WTC11 (cell line): ENCODE data around the gene BOLL.

Experiments
- JUN ChIP-seq: sonication (generic); formaldehyde crosslinking; IDR thresholded peaks from 2 replicates; pipeline ENCODE4 v1.8.0; 2023; ENCODE audit warnings: mild to moderate bottlenecking, missing genetic modification reagents
- RELA ChIP-seq: sonication (generic); formaldehyde crosslinking; IDR thresholded peaks from 2 replicates; pipeline ENCODE4 v1.8.1; 2022; ENCODE audit warnings: missing genetic modification reagents, mild to moderate bottlenecking, borderline replicate concordance
- TF ChIP-seq, protein P1 (sequence below): fragments of 200-600 bp; IDR thresholded peaks from 2 replicates; pipeline ENCODE4 v1.8.0; 2022; ENCODE audit warnings: antibody characterized with exemption
- TF ChIP-seq, protein P2 (sequence below): sonication (generic); formaldehyde crosslinking; IDR thresholded peaks from 2 replicates; pipeline ENCODE4 v1.8.1; 2023; ENCODE audit warnings: mild to moderate bottlenecking, missing genetic modification reagents, moderate library complexity
- TF ChIP-seq, protein P3 (sequence below): sonication (generic); formaldehyde crosslinking; IDR thresholded peaks from 2 replicates; pipeline ENCODE4 v1.8.1; 2022; ENCODE audit warnings: low read depth, missing genetic modification reagents, borderline replicate concordance
- TF ChIP-seq, protein P4 (sequence below): sonication (generic); formaldehyde crosslinking; conservative IDR thresholded peaks from 2 replicates; pipeline ENCODE4 v1.8.1; 2022; ENCODE audit warnings: mild to moderate bottlenecking, missing genetic modification reagents

DNA sequence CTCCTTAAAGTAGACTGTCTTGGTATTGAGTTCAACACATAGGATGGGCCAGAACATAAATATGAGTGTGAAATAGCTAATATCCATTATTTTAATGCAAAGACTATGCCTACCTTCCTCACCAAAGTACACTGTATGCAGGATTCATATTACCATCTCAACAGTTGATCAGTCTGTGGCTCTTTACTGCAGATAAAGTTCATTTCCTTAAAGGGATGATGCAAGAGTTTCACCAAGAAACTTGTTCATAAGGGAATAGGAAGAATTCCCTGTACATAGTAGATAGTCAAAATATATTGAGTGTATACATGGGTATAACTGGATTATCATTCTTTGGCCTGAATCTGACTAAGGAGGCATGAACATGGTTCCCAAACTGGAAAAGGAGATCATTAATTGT, 44.9 kb downstream of the BOLL start:
- TF ChIP-seq, protein P1, sequence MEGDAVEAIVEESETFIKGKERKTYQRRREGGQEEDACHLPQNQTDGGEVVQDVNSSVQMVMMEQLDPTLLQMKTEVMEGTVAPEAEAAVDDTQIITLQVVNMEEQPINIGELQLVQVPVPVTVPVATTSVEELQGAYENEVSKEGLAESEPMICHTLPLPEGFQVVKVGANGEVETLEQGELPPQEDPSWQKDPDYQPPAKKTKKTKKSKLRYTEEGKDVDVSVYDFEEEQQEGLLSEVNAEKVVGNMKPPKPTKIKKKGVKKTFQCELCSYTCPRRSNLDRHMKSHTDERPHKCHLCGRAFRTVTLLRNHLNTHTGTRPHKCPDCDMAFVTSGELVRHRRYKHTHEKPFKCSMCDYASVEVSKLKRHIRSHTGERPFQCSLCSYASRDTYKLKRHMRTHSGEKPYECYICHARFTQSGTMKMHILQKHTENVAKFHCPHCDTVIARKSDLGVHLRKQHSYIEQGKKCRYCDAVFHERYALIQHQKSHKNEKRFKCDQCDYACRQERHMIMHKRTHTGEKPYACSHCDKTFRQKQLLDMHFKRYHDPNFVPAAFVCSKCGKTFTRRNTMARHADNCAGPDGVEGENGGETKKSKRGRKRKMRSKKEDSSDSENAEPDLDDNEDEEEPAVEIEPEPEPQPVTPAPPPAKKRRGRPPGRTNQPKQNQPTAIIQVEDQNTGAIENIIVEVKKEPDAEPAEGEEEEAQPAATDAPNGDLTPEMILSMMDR, result no peak
- TF ChIP-seq, protein P2, sequence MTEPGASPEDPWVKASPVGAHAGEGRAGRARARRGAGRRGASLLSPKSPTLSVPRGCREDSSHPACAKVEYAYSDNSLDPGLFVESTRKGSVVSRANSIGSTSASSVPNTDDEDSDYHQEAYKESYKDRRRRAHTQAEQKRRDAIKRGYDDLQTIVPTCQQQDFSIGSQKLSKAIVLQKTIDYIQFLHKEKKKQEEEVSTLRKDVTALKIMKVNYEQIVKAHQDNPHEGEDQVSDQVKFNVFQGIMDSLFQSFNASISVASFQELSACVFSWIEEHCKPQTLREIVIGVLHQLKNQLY, result no peak
- TF ChIP-seq, protein P3, sequence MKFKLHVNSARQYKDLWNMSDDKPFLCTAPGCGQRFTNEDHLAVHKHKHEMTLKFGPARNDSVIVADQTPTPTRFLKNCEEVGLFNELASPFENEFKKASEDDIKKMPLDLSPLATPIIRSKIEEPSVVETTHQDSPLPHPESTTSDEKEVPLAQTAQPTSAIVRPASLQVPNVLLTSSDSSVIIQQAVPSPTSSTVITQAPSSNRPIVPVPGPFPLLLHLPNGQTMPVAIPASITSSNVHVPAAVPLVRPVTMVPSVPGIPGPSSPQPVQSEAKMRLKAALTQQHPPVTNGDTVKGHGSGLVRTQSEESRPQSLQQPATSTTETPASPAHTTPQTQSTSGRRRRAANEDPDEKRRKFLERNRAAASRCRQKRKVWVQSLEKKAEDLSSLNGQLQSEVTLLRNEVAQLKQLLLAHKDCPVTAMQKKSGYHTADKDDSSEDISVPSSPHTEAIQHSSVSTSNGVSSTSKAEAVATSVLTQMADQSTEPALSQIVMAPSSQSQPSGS (CRISPR knock-in tag), result no peak
- TF ChIP-seq RELA (CRISPR knock-in tag) (no peak), JUN (CRISPR knock-in tag) (no peak)
- TF ChIP-seq, protein P4, sequence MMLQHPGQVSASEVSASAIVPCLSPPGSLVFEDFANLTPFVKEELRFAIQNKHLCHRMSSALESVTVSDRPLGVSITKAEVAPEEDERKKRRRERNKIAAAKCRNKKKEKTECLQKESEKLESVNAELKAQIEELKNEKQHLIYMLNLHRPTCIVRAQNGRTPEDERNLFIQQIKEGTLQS, result no peak
